GM18861 (cell line): ENCODE measurements around the gene MSI2.
"Not testable (repeated sequence)": the region's sequence is repeated elsewhere in the genome, so short reads cannot be mapped to it uniquely, and the experiment has no call there.

Experiments
- ATAC-seq: cut with Tn5 transposase; IDR thresholded peaks from one replicate; pipeline ENCODE4 v1.9.1; 2021; ENCODE audit not compliant: unreplicated experiment

The MSI2 gene

DNA sequence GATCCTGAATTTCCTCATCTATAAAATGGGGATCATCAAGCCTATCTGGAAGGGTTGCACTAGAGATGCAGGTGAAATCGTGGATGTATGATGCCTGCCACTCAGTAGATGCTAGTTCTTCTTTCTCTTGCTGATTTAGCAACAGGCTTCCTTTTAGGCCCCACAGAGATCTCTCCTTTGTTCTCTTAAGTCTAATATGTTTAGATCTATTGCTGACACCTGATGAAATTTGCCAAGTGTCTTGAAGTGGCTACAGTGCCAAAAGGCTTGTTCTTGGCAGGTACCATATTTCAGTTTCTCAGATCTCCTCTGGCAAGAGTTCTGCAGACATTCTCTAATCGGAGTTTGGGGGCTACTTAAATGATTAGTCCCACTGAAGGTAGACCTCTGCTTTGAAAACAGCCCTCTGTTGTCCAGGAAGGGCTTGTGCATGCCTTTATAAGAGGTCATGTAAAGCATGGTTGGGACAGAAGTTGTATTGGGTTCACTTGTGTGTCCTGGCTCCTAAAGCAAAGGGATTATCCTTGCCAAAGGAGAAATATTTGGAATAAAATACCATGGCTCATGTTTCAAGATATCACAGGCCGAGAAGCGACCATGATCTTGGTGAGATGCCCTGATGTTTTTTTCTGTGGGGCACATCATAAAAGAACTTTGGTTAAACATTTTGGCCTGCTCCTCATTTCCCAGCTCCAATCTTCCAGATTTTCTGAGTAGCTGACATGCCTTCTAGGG is 234.0 kb downstream of the MSI2 start:
- no peak for ATAC-seq

DNA sequence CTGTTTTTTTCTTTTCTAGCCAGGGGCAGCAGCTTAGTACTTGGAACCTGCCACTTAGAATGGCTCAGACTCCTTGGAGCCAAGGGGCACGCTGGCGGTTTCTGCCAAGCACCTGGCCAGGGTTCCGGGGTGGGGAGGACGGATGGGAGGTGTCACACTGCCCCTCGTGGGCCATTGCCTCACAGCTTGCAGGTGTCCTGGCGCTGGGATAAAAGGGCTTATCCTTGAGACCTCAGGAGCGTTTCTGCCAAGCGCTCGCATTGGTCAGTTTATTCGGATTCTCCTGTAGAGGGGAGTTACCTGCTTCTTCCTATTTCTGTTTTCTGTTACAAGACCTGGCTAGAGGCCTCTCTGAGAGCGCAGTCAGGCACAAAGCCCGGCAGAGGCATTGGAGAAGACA is 234.6 kb downstream of the MSI2 start:
- ATAC-seq: no peak

DNA sequence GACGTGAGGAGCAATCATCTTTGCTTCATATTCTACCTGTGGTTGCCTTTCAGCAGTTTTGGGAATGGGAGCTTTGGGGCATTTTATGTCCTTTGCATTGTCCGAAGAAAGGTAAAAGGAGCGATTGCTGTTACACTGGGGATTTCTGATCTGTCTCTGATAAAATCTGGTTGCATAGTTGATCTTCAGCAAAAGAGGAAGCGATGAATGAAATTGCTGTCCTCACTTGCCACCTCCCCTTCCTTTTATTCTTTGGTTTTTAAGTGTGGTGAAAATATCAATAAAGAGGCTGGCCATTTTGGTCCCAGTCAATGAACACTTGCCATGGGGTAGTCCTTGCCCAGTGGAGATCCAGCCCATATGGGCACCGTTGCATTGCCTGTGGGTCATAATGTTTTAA is 236.8 kb downstream of the MSI2 start:
- ATAC-seq: no peak

DNA sequence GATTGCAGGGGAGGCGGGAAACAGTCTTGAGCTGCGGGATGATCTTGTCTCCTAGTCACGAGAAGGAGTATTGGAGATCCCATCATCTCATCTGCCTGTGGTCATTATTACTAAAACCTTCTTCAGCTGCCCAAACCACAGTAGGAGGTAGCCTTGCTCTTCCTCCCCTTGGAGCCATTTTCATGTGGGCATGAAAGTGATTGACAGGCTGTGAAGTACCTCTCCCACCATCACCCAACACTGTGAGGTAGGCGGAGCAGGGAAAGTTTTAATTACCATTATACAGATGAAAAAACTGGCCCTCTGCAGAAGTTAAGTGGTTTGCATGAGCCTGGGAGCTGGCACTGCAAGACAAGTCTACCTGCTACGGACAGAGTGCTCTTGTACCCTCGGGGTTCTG is 237.3 kb downstream of the MSI2 start:
- ATAC-seq: no peak

DNA sequence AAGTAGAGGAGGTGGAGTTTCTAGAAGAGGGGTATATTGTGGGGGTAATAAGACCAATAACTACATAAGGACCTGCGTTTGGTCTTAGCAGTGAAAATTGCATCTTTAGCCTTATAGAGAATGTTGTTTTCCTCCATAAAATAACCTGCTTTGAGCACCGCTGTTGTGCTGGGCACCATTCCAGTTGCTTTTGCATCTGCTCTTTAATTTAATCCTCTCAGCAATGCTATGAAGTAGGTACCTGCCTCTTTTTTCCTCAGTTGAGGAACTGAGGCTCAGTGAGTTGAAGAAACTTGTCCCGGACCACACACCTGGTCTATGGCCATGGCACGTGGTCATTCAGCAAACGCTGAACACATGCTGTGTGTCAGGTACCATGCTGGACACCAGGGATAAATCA is 238.1 kb downstream of the MSI2 start:
- ATAC-seq: no peak

DNA sequence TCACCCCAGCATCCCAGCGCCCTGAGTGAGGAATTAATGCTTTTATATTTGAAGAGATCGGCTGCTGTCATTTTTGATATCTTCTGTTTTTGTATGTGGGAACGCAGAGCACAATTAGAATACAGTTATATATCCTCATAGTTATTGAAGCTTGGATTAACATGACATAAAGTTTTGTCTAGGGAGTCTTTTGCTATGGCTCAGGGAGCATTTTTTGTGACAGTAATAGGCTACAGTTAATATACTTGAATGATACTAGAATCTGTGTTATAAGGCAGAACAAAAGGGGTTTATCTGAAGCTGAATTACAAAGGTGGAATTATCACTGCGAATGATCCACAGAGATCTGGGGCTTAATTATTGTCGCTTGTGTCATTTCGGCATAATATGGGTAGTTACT is 239.4 kb downstream of the MSI2 start:
- no peak for ATAC-seq

DNA sequence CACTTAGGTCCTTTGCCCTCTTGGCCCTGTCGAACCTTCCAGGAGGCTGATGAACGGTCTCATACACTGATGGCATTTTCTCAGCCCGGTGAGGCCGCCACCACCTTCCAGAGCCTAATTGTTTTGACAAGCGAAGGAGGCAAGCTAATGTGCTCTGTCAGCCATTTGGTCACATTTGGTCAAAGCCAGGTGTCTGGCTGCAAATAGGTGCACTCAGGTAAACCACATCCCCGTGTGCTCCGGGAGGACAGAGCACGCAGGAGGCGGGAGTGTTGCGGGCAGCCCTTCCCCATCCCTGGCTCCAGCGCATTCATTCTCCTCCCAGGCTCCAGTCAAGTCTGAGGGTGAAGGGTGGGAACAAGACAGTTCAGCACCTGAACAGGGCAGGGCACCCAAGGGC is 240.1 kb downstream of the MSI2 start:
- no peak for ATAC-seq

DNA sequence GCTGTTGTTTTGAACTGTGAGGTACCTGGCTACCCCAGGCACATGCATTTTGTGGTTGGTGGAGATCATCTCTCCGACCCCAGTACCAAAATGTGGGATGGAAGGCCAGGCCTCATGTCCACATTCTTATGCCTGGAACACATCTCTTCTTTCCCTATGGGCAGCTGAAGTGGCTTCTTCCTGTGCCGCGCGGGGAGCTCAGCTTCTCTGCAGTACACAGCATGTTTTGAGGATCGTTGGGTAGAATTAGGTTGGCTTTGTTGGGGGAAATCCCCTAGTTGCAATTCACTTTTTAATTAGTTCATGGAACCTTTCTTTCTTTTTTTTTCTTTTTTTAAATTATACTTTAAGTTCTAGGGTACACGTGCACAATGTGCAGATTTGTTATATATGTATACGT is 242.1 kb downstream of the MSI2 start:
- ATAC-seq: no peak

DNA sequence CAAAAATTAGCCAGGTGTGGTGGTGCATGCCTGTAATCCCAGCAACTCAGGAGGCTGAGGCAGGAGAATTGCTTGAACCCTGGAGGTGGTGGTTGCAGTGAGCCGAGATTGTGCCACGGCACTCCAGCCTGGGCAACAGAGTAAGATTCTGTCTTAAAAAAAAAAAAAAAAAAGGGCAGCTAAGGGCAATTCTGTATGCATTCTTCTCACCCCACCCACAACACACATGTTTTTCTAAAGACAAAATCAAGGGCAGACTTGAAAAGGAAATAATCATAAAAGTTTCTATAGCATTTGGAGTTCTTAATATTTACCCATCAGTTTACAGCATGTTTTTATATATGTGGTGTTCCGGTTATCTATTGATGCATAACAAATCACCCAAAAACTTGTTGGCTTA is 242.9 kb downstream of the MSI2 start:
- not testable (repeated sequence) for ATAC-seq

DNA sequence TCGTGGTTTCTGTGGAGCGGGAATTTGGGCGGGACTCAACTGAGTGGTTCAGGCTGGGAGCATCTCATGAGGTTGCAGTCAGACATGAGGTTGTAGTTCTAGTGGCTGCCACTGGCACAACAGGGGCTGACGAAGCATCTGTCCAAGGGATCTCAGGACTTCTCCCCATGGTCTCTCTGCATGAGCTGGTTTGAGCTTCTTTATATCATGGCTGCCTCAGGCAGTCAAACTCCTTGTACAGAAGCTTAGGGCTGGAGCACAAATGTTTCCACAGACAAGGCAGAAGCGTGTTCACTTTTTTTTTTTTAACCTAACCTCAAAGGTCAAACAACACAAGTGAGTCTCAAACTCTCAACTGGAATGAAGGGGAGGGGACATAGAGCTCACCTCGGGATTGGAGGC is 243.3 kb downstream of the MSI2 start:
- no peak for ATAC-seq

DNA sequence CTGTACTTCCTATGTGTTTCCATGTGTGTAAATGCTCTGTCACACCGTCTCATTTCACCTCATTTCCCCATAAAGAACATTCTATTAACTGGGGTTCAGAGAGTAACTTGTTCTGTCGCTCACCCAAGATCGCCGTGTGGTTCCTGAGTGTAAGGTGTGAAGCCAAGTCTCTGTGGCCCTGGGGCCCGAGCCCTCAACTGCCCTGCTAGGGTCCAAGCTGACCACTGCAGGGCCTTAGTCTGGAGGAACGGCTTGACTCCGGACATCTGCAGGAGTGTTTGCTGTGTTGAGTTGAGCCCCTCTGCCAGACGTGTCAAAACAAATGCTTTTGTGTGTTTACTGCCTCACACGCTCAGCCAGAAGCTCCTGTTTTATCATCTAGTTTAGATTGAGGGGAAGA is 244.7 kb downstream of the MSI2 start:
- no peak for ATAC-seq

DNA sequence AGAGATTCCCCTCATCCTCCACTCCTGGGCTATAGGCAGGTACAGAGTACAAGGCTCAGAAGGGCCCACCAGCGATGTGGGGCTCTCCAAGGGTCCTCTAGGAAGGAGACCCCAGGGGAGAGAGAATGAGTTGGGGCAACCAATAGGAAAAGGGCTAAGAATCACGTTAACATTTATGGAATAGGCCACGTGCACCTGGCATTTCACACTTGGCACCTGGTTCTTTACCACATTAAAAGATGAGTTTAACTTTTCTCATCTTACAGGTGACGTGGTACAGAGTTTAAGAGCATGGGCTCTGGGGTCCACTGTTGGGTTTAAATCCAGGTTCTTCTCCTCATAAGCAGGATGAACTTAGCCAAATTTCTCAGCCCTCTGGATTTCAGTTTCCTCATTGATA is 245.7 kb downstream of the MSI2 start:
- ATAC-seq: no peak

DNA sequence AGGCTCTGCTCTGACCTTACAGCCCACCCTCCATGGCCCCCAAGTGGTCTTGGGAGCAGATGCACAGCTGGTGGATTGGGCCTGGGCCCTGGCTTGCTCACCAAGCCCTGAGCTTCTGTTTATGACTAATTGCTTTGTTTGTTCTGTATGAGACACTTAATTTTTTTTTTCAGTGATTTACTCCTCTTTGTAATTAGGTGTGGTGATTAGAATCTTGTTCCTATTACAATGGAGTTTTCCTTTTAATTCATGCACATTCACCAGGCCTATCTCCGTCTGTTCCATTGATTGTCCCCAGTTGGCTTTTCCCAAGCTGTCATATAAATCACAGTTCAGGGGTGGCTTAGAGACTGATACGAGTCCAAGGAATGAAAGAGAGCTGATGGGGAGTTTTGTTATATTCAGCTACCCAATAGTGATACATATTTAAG is 246.5 kb downstream of the MSI2 start:
- ATAC-seq: no peak

DNA sequence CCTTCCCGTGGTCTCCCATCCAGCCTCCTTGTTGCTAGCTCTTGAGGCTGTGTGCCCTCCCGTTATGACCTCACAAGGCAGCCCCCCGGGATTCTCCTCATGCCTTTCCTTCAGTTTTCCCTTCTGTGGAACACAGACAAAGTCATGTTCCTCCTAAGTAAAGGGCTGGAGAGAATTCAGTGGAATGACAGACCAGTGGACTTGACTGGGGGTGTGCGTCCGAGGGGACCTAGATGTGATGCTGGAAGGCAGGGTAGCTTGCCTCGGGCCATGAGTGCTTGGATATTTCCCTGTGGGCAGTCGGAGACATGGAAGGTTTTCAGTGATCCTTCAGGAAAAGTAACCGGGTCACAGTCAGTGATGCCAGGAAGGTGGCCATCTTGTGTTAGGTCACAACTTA is 247.9 kb downstream of the MSI2 start:
- no peak for ATAC-seq

DNA sequence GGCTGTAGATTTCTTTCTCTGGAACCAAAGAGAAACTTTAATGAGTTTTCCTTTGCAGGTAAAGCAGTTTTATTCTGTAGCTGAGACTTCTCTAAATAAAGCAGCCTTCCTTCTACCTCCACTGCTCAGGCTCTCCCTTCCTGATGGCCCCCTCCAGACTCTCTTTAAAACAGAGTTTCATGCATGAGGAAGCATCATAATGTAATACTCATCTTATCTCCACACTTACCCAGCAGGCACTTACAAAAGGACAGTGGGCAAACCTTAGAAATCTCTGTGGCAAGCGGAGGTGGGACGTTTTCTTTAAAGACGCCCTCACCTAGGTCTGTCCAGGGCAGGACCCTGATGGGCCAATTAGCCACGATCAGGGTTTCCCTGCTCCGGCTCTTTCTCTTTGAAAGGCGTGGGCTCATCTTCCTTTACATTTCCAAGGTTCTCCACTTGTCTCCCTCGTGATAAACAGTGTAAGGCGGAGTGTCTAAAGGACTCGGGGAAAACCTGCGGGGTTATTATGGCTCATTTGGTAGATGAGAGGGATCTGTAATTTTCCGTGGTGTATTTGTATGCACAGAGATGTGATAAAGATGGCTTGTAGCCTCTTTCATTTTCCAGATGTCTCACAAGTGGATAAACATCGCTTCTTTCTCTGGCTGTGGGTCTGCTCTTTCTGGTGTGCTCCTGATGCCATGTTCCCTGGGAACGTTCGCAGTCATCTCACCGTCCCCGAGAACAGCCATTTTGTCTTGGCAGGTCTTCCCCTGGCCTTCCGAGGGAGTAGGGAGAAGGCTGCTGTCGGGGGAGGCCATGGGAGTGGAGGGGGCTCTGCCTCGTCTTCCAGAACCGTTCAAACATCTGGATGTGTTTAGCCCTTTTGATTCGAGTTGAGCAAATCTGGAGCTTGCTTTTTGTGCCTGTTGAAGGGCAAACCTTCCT is 249.8 kb downstream of the MSI2 start:
- no peak for ATAC-seq

DNA sequence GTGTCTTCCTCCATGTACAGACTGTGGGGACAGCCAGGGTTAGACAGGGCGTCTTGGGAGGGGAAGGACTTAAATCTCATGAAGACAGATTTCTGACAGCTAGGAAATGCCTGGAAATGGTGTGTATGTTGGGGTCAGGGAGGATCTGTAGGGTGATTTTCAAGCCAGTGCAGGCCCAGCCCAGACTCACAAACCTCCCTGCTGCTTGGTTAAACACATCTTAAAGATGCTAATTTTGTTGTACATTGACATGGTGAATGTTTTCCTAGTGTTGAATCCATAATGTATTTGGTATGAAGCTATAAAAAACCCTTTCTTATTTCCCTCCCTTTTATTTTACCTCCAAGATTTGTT is 250.4 kb downstream of the MSI2 start:
- ATAC-seq: no peak

DNA sequence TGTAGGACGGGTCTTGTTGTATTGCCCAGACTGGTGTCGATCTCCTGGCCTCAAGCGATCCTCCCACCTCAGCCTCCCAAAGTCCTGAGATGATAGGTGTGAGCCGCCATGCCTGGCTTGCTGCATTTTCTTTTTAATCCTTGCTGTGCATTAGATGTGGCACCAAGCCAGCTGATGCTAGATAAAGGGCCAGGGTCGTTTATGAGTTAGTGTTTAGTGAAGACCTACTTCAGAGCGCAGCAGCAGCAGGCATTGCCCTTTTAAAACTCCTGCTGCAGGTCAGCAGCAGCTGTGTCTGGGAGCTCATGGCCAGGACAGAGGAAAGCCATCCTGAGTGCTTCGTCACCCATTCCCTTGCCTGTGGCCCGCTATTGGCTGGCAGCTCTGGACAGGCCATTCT is 251.5 kb downstream of the MSI2 start:
- ATAC-seq: no peak

DNA sequence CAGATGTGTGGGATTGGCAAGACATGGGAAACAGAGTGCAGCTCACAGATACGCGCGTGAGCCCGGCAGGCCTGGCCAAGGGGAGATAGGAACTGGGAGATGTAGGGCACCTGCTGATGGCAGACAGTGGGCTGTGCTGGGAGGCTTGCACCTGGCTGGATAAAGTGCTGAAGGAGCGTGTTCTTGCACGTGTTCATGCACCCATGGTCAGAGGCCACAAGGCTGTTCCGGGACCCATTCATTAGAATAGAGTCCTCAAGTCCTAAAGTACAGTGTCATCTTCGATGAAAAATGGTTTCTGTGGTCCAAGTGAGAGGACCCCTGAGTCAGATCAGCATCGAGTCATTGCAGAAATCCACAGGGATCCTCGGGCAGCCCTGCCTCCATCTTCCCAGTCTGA is 252.3 kb downstream of the MSI2 start:
- no peak for ATAC-seq

DNA sequence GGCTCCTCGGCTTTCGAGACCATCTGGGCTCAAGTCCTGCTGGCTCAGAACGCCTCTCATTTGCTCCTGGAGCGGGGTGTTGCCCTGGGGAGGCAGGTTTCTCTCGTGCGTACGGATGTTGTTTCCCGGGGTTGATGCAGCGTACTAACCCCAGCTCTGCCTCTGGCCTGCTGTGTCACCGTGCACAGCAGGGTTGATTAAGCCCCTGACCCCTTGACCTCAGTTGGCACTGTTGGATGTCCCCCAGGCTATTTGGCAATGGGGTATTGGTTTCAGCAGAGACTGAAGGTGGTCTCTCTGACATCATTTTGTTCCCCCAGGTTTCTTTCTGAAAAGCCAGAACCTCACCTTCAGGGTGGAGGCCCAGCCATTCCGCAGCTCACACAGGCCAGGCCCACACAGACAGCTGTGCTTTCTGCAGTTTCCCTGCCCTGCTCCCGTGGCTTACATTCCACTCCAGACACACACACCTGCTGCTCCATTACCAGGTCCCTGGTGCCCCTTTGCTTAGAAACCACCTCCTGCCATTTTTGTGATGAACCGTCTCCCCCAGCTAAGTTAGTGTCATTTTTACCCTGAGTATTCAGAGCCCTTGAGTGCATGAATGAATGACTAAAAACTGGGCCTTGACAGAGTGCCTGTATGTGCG is 255.3 kb downstream of the MSI2 start:
- ATAC-seq: no peak

DNA sequence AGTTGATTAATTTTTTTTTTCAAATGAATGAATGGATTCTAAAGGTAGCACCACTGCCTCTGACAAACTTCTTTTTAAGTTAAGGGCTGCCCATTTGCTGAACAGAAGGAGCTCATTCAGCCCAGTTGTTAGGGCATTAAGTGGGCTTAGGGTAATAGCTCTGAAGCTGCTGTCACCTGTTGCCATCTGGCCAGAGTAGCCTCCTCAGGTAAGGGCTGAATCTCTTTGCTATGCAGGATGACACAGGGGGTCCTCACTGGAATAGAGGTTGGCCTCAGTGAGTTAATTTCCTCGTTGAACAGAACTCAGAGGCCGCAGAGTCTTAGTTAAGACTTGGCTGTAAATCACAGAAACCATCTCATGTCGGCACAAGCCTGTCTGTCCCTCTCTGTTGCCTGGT is 255.9 kb downstream of the MSI2 start:
- ATAC-seq: no peak

DNA sequence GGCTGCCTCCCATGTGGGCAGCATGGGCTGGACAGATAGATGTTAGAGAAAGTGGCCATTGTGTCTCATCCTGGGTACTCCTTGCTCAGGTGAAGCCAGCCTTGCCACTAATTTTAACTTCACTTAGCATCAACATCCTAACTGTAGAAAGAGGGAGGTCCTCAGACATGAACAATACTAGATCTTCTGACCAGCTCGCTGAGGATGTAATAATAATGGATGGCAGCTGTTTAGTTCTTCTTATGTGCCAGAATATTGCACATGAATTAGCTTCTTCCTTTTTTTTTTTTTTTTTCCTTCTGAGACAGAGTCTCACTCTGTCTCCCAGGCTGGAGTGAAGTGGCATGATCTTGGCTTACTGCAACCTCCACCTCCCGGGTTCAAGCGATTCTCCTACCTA is 256.4 kb downstream of the MSI2 start:
- no peak for ATAC-seq

DNA sequence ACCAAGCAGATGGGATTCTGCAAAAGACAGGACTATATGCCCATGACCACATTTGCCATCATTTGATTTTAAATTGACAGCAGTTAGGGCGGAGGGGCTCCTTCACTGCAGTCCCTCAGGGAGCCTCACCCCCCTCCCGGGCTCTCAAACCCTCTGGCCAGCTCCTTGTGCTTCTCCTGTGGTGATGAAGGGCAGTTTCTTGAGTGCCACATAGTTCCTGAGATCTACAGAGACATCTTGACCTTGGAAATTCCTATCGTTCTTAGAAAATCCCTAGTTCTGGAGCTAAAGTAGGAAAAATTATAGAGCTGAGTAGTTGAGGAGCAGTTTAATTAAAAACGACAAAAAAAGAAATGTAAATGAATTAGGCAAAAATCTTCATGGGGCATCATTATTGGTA is 257.2 kb downstream of the MSI2 start:
- no peak for ATAC-seq
